Measurements from ENCODE around the gene TCEANC2. TPM values are rescaled to one million over a fixed set of nuclear protein-coding genes. Genes with fewer than 3 reads are reported as not detected.

The TCEANC2 gene
- total and polyA plus RNA-seq, 4 donors, result 0.89 to 2.1 (median 1.7) TPM

GRCh38 chr1:54069791-54070170 is 16.4 kb downstream of the TCEANC2 start:
- TF ChIP-seq FOXA2 (IDR thresholded peaks at IDR 0.05) (no peak), JUND (IDR thresholded peaks at IDR 0.05) (no peak), EGR1 (IDR thresholded peaks at IDR 0.05; ENCODE audit: low read depth in 2 of 2) (no peak), ATF3 (IDR thresholded peaks at IDR 0.05) (no peak), NR2F2 (IDR thresholded peaks at IDR 0.05) (no peak)
- Histone ChIP-seq H3K27me3 (ENCODE audit: control insufficient read depth in 4 of 4, insufficient read depth in 4 of 4, low read length in 3 of 4) (no peaks in the 10 kb centered on the region), H3K9ac (ENCODE audit: low read depth in 1 of 2, low read length in 2 of 2) (no peak overlapping the region), H3K36me3 (ENCODE audit: control insufficient read depth in 4 of 4, insufficient read depth in 3 of 4, low read depth in 1 of 4, low read length in 3 of 4) (no peaks in the 10 kb centered on the region), H3K4me3 (ENCODE audit: low read depth in 1 of 3, low read length in 3 of 3) (no peak overlapping the region), H3K27ac (ENCODE audit: low read depth in 1 of 2, low read length in 2 of 2) (no peak overlapping the region), H3K9me3 (ENCODE audit: control insufficient read depth in 4 of 4, low read length in 3 of 4) (no peaks in the 10 kb centered on the region), H3K4me1 (ENCODE audit: control insufficient read depth in 4 of 4, insufficient read depth in 4 of 4, low read length in 3 of 4) (peaks cover 0 to 9% (median 8%) of the 10 kb centered on the region in 4 donors)
- 73% methylated on average over 1 of the region's 1 CpG for WGBS
- DNase-seq (ENCODE audit: low spot score), result no peak

- WGBS, result 18% methylated on average over 2 of the region's 2 CpGs
- Histone ChIP-seq H3K4me1 (ENCODE audit: control insufficient read depth in 4 of 4, insufficient read depth in 4 of 4, low read length in 3 of 4) (peaks cover 0 to 9% (median 8%) of the 10 kb centered on the region in 4 donors), H3K27ac (ENCODE audit: low read depth in 1 of 2, low read length in 2 of 2) (no peak overlapping the region)
Measured at GRCh38 chr1:54070171-54070837, 16.9 kb downstream of the TCEANC2 start.

More at GRCh38 chr1:54070171-54070837, 16.9 kb downstream of the TCEANC2 start:
- Histone ChIP-seq H3K9me3 (ENCODE audit: control insufficient read depth in 4 of 4, low read length in 3 of 4) (no peaks in the 10 kb centered on the region), H3K9ac (ENCODE audit: low read depth in 1 of 2, low read length in 2 of 2) (peak overlapping the region in 1 of 2 donors; percentile 8), H3K27me3 (ENCODE audit: control insufficient read depth in 4 of 4, insufficient read depth in 4 of 4, low read length in 3 of 4) (no peaks in the 10 kb centered on the region), H3K36me3 (ENCODE audit: control insufficient read depth in 4 of 4, insufficient read depth in 3 of 4, low read depth in 1 of 4, low read length in 3 of 4) (no peaks in the 10 kb centered on the region), H3K4me3 (ENCODE audit: low read depth in 1 of 3, low read length in 3 of 3) (no peak overlapping the region)
- TF ChIP-seq SP1 (IDR thresholded peaks at IDR 0.05) (no peak), ZBTB33 (IDR thresholded peaks at IDR 0.05) (no peak), RAD21 (IDR thresholded peaks at IDR 0.05) (peak; percentile 88 to 93), CTCF (IDR thresholded peaks at IDR 0.05; ENCODE audit: low read depth, low read length, missing input control) (peak; percentile 77), RXRA (IDR thresholded peaks at IDR 0.05) (peak in 1 of 2 donors; percentile 6)
- DNase-seq (ENCODE audit: low spot score), result no peak
